Activated CD4-positive, alpha-beta T cell treated with anti-CD3 and anti-CD28 coated beads, Interleukin-10, Interleukin-2, amounts not matched to agents 100 ng/mL and 50 ng/mL, durations not matched to agents 16 hours and 8 hours (primary cell): ENCODE measurements around the gene CACTIN.

Experiments used
- DNase-seq: peaks from one replicate; pipeline ENCODE4 v3.0.0-alpha.2; 2020

CACTIN gene

GRCh38 chr19:3608079-3608641, 18.4 kb downstream of the CACTIN start:
- no peak for DNase-seq

GRCh38 chr19:3607303-3608078, 19.1 kb downstream of the CACTIN start:
- no peak for DNase-seq

- DNase-seq, result peak; percentile 32
These were observed 19.8 kb downstream of the CACTIN start, which contains the start of gene TBXA2R for GRCh38 chr19:3606690-3607289. Gene TBXA2R, minus strand, starts transcription at chr19:3606875. Its CDS starts 6,241 bp downstream, at chr19:3600634.

GRCh38 chr19:3606174-3606689, 20.4 kb downstream of the CACTIN start:
- DNase-seq, result no peak

- no peak for DNase-seq
These were observed 20.8 kb downstream of the CACTIN start for GRCh38 chr19:3605770-3606169.

GRCh38 chr19:3605361-3605760, 21.2 kb downstream of the CACTIN start:
- no peak for DNase-seq

- DNase-seq, result no peak
These were observed 21.6 kb downstream of the CACTIN start for GRCh38 chr19:3604987-3605343.

GRCh38 chr19:3604227-3604986, 22.2 kb downstream of the CACTIN start:
- DNase-seq, result no peak

GRCh38 chr19:3603121-3603811, 23.3 kb downstream of the CACTIN start:
- DNase-seq, result no peak

- no peak for DNase-seq
These were observed 25.6 kb downstream of the CACTIN start for GRCh38 chr19:3601021-3601420.

GRCh38 chr19:3599776-3600187, 26.8 kb downstream of the CACTIN start:
- no peak for DNase-seq

- DNase-seq, result no peak
These were observed 31.0 kb downstream of the CACTIN start for GRCh38 chr19:3595521-3596061.

- no peak for DNase-seq
These were observed 33.4 kb downstream of the CACTIN start for GRCh38 chr19:3593156-3593555.

- no peak for DNase-seq
These were observed 34.5 kb downstream of the CACTIN start for GRCh38 chr19:3591876-3592613.

- DNase-seq, result no peak
These were observed 35.5 kb downstream of the CACTIN start for GRCh38 chr19:3590991-3591659.

- no peak for DNase-seq
These were observed 36.6 kb downstream of the CACTIN start for GRCh38 chr19:3589949-3590348.

GRCh38 chr19:3589439-3589838, 37.2 kb downstream of the CACTIN start:
- no peak for DNase-seq

- DNase-seq, result no peak
These were observed 39.8 kb downstream of the CACTIN start for GRCh38 chr19:3586707-3587346.

GRCh38 chr19:3586127-3586626, 40.4 kb downstream of the CACTIN start:
- peak; percentile 21 for DNase-seq
